HG03175 (cell line): ENCODE measurements around the gene HOXB7.

Experiments used
- ATAC-seq: cut with Tn5 transposase; IDR thresholded peaks from one replicate; pipeline ENCODE4 v1.9.1; 2021; ENCODE audit warnings: mild to moderate bottlenecking, moderate library complexity; ENCODE audit not compliant: unreplicated experiment

The HOXB7 gene

DNA sequence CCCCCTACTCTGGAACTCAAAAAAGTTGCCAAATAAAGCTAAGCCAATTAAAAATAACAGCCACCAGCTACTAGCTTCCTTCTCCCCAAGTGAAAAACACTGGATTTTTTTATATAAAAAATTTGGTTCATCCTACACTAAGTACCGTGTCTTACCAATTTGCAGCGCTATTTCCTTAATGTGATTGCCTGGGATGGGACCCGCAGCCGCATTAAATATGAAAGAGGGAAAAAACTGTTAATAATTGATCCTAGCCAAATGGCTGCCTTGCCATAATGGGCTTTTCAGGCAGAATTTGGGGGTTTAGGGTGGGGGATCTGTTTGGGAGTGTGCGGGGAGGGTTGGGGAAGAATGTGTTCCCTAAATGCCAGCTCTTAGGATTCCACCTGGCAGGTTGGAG is 13.3 kb upstream of the HOXB7 start:
- ATAC-seq = no peak

GRCh38 chr17:48623583-48623982 is 12.8 kb upstream of the HOXB7 start:
- ATAC-seq = no peak

GRCh38 chr17:48622857-48623256 is 12.0 kb upstream of the HOXB7 start:
- ATAC-seq = no peak

GRCh38 chr17:48621410-48622392 is 10.9 kb upstream of the HOXB7 start:
- ATAC-seq = no peak

DNA sequence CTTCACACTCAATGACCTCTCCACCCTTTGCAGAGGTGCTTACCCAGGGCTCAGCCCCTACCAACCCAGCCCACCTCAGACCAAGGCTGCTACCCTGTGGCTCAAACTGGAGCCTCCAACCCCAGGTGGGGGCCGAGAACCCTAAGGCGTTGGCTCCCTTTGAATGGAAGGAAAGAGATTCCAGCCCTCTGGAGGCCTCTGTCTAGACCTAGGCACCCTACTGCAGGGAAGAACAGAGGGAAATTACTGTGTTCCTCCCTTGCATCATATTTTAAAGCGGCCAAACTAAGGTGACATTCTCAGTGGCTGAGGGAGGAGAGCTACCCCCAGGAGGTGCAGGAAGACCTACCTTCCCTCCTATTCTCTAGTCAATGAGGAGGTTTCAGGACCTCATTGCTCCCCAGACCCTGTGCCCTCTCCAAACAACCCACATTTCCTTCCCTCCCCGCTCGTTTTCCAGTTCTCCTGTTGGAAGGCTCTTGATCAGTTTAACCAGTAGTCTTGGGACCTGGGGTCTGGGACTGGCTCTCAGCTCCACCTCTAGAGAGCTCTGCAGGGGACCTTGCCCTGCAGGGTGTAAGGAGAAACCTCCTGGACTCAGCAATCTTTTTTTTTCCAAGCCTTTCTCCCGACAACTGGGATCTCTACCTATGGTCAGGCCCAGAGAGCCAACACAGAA is 9.8 kb upstream of the HOXB7 start:
- ATAC-seq = no peak

- ATAC-seq = no peak
Observed at GRCh38 chr17:48619826-48620449, 9.1 kb upstream of the HOXB7 start.

DNA sequence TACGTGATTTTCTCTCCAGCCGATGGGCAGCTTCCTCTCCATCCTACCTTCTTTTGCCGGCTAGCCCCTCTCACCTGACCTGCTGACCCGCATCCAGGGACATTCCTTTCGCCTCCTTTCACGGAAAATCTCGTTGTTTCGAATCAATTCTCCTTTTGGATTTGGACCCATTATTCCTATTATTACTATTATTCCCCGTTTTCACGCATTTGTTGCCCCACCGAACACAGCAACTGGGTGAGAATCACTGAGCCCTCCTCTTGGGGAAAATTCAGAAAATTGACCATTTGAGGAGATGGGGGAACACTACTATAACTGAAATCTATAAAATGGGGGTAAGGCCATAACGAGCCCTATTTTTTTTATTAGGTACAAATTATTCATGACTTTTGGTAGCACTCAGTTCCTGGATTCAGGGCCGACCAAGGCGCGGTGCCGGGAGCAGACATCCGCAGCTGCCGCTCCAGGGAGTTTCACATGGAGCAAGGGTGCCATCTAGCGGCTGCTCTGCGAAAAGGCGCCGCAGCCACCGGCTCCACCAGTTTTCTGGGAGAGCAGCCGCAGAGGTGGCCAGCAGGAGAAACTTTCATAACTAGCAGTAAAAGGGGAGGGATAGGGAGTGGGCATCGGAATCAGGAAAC is 7.6 kb upstream of the HOXB7 start:
- ATAC-seq = no peak

GRCh38 chr17:48617471-48618255 is 6.8 kb upstream of the HOXB7 start:
- ATAC-seq = no peak

- no peak for ATAC-seq
Observed at GRCh38 chr17:48616717-48617470, 6.1 kb upstream of the HOXB7 start.

- ATAC-seq = no peak
Observed at GRCh38 chr17:48615963-48616716, 5.3 kb upstream of the HOXB7 start.

DNA sequence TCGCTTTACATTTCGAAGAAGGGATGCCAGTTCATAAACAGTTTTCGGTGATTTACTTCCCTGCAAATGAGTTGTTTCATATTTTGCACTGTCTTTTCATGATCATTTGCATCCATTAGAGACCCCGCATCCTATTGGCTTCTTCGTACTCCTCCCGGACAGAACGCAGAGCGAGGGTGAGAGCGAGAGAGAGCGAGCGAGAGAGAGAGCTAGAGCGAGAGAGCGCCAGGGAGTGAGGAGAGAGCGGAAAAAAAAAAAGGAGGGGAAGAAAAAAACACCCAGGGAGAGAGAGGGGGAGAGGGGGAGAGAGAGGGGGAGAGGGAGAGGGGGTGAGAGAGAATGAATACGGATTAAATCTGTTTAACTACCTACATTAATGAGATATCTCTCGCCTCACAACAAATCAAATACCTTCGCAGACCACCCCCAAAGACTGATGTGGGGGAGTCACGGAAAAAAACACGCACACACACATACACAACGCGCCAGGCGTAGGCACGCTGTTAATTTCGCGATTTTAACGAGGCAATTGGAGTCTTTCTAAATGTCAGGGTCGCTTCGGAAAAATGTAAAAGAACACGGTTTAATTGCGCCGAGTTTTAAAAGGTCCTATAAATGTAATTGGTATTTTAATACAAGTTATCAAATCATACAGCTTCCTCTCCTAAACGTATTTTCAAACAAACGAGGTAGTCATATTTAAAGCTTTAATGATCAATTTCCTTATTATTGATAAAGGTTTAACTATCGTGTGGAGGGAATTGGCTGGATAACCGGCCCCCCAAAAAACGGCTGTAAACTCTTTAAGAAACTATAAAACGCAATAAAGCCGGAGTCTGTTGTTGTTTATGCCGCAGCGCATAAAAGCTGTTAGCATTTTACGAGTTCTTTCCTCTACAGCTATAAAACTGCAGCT is 4.5 kb upstream of the HOXB7 start, which contains the start of gene HOXB8:
Gene HOXB8, minus strand, starts transcription at position 246 of the 916 bp plus-strand sequence. CDS start 588 bp downstream, outside the sequence.
- no peak for ATAC-seq

- ATAC-seq = no peak
Observed at GRCh38 chr17:48613862-48614694, 3.3 kb upstream of the HOXB7 start.

- no peak for ATAC-seq
Observed at GRCh38 chr17:48612854-48613691, 2.3 kb upstream of the HOXB7 start.

- ATAC-seq = no peak
Observed at GRCh38 chr17:48612456-48612853, 1.6 kb upstream of the HOXB7 start.

DNA sequence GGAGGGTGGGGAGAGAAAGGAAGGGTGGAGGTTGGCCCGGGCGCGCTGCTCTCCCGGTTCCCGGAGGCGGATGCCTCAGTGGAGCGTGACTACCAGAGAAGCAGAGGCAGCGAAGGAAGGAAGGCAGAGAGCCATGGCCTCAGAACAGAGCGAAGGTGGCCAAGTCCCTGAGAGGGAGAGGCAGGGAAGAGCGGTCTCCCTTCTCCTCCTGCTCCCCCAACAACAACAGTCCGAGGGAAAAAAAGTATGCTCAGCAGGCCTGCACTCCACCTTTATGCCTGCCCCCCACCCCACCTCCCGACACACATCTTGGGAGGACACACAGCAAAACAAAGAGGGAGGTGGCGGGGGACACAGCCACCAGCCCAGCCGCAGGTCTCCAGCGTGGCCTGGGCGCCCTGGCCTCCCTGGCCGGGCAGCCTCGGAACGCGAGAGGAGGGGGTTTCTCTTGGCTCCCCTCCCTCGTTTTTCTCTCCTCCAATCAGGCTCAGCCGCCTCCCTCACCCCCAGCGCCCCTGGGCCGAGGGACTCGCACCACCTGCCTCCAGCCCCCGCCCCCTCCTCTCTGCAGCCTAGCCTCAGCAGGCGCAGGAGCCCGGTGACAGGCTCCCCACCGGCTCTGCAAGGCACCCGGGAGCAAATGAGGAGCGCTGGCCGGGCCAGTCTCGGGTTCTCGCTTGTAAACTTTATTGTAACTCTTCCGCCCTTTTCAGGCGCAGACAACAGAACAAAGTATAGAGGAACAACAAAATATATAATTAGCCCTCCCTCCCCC is 1.1 kb upstream of the HOXB7 start:
- no peak for ATAC-seq
